SK-N-SH (cell line): Measurements from ENCODE around the gene RASAL2.

Experiments
- SIN3A ChIP-seq: IDR thresholded peaks from 2 replicates; pipeline ENCODE4 v1.6.1; 2012; ENCODE audit warnings: low read depth, mild to moderate bottlenecking, low read length, moderate library complexity, borderline replicate concordance
- TAF1 ChIP-seq: IDR thresholded peaks from 2 replicates; pipeline ENCODE4 v1.6.1; 2012; ENCODE audit warnings: low read depth, mild to moderate bottlenecking, low read length, moderate library complexity, borderline replicate concordance
- TF ChIP-seq, protein P1 (sequence below): fragments of 200-600 bp; sonication (generic); IDR thresholded peaks from 2 replicates; pipeline ENCODE4 v1.6.1; 2017; ENCODE audit warnings: antibody characterized with exemption, mild to moderate bottlenecking, moderate library complexity
- TF ChIP-seq, protein P2 (sequence below): IDR thresholded peaks from 2 replicates; pipeline ENCODE4 v1.4.0; 2012; ENCODE audit warnings: low read depth

DNA sequence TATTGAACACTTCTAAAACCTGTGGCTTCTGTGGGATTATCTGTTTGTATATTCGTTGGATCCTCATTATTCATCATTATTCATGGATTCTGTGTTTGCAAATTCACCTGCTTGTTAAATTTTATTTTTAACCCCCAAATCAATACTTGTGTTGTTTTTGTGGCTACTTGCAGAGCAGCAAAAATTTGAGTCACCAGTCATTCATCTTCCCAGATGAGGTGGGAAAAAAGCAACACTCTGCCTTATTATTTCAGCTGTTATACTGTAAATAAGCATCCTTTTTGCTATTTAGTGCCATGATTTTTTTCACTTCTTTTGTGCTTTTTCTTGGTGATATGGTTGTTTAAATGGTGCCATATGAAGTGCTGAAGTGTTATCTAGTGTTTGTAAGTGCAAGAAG is 56.7 kb downstream of the RASAL2 start:
- TF ChIP-seq, protein P1, sequence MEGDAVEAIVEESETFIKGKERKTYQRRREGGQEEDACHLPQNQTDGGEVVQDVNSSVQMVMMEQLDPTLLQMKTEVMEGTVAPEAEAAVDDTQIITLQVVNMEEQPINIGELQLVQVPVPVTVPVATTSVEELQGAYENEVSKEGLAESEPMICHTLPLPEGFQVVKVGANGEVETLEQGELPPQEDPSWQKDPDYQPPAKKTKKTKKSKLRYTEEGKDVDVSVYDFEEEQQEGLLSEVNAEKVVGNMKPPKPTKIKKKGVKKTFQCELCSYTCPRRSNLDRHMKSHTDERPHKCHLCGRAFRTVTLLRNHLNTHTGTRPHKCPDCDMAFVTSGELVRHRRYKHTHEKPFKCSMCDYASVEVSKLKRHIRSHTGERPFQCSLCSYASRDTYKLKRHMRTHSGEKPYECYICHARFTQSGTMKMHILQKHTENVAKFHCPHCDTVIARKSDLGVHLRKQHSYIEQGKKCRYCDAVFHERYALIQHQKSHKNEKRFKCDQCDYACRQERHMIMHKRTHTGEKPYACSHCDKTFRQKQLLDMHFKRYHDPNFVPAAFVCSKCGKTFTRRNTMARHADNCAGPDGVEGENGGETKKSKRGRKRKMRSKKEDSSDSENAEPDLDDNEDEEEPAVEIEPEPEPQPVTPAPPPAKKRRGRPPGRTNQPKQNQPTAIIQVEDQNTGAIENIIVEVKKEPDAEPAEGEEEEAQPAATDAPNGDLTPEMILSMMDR = no peak
- TF ChIP-seq TAF1 (no peak), SIN3A (no peak)
- TF ChIP-seq, protein P2, sequence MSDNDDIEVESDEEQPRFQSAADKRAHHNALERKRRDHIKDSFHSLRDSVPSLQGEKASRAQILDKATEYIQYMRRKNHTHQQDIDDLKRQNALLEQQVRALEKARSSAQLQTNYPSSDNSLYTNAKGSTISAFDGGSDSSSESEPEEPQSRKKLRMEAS = no peak
